22Rv1 (cell line): Measurements from ENCODE around the gene HCST.

Experiments
- H3K27ac ChIP-seq: fragments of 450-650 bp; 2 replicates; pipeline ENCODE4 v1.5.1; 2017
- ZFX ChIP-seq: fragments of 450-650 bp; IDR thresholded peaks from 2 replicates; pipeline ENCODE4 v1.6.1; 2017; ENCODE audit warnings: antibody characterized with exemption, borderline replicate concordance
- TF ChIP-seq, protein P1 (sequence below): fragments of 450-650 bp; IDR thresholded peaks from 2 replicates; pipeline ENCODE4 v1.5.1; 2017; ENCODE audit warnings: mild to moderate bottlenecking

Gene HCST

GRCh38 chr19:35860818-35861639 is 41.3 kb upstream of the HCST start:
- no peak overlapping the region for H3K27ac ChIP-seq
- TF ChIP-seq, protein P1, sequence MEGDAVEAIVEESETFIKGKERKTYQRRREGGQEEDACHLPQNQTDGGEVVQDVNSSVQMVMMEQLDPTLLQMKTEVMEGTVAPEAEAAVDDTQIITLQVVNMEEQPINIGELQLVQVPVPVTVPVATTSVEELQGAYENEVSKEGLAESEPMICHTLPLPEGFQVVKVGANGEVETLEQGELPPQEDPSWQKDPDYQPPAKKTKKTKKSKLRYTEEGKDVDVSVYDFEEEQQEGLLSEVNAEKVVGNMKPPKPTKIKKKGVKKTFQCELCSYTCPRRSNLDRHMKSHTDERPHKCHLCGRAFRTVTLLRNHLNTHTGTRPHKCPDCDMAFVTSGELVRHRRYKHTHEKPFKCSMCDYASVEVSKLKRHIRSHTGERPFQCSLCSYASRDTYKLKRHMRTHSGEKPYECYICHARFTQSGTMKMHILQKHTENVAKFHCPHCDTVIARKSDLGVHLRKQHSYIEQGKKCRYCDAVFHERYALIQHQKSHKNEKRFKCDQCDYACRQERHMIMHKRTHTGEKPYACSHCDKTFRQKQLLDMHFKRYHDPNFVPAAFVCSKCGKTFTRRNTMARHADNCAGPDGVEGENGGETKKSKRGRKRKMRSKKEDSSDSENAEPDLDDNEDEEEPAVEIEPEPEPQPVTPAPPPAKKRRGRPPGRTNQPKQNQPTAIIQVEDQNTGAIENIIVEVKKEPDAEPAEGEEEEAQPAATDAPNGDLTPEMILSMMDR, result no peak
- TF ChIP-seq ZFX, result no peak

GRCh38 chr19:35861640-35862160 is 40.6 kb upstream of the HCST start:
- no peak overlapping the region for H3K27ac ChIP-seq
- TF ChIP-seq ZFX, result no peak
- TF ChIP-seq, protein P1, result no peak

- no peak overlapping the region; the same call in 1 of the 2 replicates for H3K27ac ChIP-seq
- TF ChIP-seq, protein P1, result no peak
- TF ChIP-seq ZFX, result no peak
Observed at GRCh38 chr19:35862528-35862927, 39.8 kb upstream of the HCST start.

DNA sequence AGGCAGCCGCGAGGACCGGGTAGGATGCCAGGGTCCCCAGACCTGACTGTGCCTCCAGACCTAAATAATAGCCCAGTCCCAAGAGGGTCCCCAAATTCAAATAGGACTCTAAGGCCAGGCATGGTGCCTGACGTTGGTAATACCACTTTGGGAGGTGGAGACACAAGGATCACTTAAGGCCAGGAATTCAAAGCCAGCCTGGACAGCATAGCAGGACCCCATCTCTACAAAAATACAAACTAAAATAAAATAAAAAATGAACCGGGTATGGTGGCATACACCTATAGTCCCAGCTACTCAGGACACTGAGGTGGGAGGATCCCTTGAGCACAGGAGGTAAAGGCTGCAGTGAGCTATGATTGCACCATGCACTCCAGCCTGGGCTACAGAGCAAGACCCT is 39.3 kb upstream of the HCST start:
- no peak overlapping the region for H3K27ac ChIP-seq
- no peak for TF ChIP-seq ZFX
- TF ChIP-seq, protein P1, result no peak

- H3K27ac ChIP-seq, result peak within 1 kb of the TSS; percentile 61
- TF ChIP-seq, protein P1, result no peak
- no peak for TF ChIP-seq ZFX
Observed at GRCh38 chr19:35868172-35868822, 34.0 kb upstream of the HCST start, which contains the start of gene APLP1. Gene APLP1, plus strand, starts transcription at chr19:35868574. Its CDS starts 63 bp downstream, at chr19:35868637.

GRCh38 chr19:35868823-35869326 is 33.5 kb upstream of the HCST start:
- H3K27ac ChIP-seq, result peak overlapping the region; percentile 61
- TF ChIP-seq ZFX, result no peak
- TF ChIP-seq, protein P1, result no peak
